ENCODE results near the gene DMBT1. TPM values are rescaled to one million over a fixed set of nuclear protein-coding genes. Genes with fewer than 3 reads are reported as not detected.

DMBT1 gene
- total and polyA plus RNA-seq, 10 of the 15 experiments (the other 5 are each of a cell fraction or from before 2014, with no cell fraction given) = under 0.01 to 0.13 (median 0.03) TPM; not detected in 5

- no peak for TF ChIP-seq CTCF (IDR thresholded peaks at IDR 0.05 in 2 of 3, conservative IDR thresholded peaks at IDR 0.05 in 1 of 3; ENCODE audit: control insufficient read depth in 2 of 3, extremely low read depth in 1 of 3, insufficient read depth in 1 of 3, low read depth in 3 of 3, low read length in 3 of 3)
- no peak for TF ChIP-seq ZNF592 (IDR thresholded peaks at IDR 0.05)
These were observed 5.1 kb upstream of the DMBT1 start (continued) for GRCh38 chr10:122555442-122555841.

GRCh38 chr10:122557516-122557915, 3.0 kb upstream of the DMBT1 start:
- Histone ChIP-seq H3K9me3 (replicated peaks; ENCODE audit: control insufficient read depth, insufficient read depth, low read length) (no peaks in the 10 kb centered on the region), H3K79me2 (ENCODE audit: control insufficient read depth, insufficient read depth, low read length) (no peaks in the 10 kb centered on the region), H4K20me1 (ENCODE audit: control insufficient read depth, insufficient read depth) (no peaks in the 10 kb centered on the region), H2AFZ (ENCODE audit: control insufficient read depth, low read depth, low read length) (no peak overlapping the region), H3K9ac (ENCODE audit: control insufficient read depth, insufficient read depth, low read length) (no peak overlapping the region), H3K36me3 (ENCODE audit: control insufficient read depth in 2 of 2, insufficient read depth in 2 of 2, low read length in 1 of 2) (no peaks in the 10 kb centered on the region), H3K4me2 (ENCODE audit: control insufficient read depth, insufficient read depth) (no peak overlapping the region), H3K4me1 (ENCODE audit: control insufficient read depth, insufficient read depth, low read length) (no peaks in the 10 kb centered on the region), H3K4me3 (no peak overlapping the region), H3K27me3 (replicated peaks in 1 of 2; ENCODE audit: control insufficient read depth in 2 of 2, insufficient read depth in 2 of 2, low read length in 1 of 2) (peaks cover 2 to 4% of the 10 kb centered on the region in 2 experiments; a peak in 3 of 4 replicates), H3K27ac (ENCODE audit: control insufficient read depth, insufficient read depth) (no peak overlapping the region)
- BruUV-seq (replicated peaks) = no TSS peak
- no peak for DNase-seq (ENCODE audit: low read depth, low spot score)
- in situ Hi-C loops (cut with MboI) (no loop called here), intact Hi-C loops (cut with micrococcal nuclease; ENCODE audit: unreplicated experiment) (no loop called here)
- no peak for FAIRE-seq
- no peak for ATAC-seq
- WGBS (ENCODE audit: insufficient coverage, insufficient replicate concordance, low lambda C conversion rate, missing lambda C conversion rate) = 23% methylated on average over 9 of the region's 9 CpGs
- RAD21 ChIA-PET (ENCODE audit: unreplicated experiment) = no interaction called here
- CTCF ChIA-PET = no interaction called here
- POLR2A ChIA-PET = no interaction called here
- SMC1A ChIA-PET (ENCODE audit: uncharacterized antibody, unreplicated experiment) = no interaction called here
- TF ChIP-seq ELK1 (IDR thresholded peaks at IDR 0.05; ENCODE audit: low read depth, low read length) (no peak), POU2F2 (IDR thresholded peaks at IDR 0.05; ENCODE audit: borderline replicate concordance, low read depth, low read length) (no peak), SUPT20H (IDR thresholded peaks at IDR 0.05; ENCODE audit: borderline replicate concordance, control insufficient read depth, low read depth, low read length) (no peak), LARP7 (IDR thresholded peaks at IDR 0.05) (no peak), NRF1 (conservative IDR thresholded peaks at IDR 0.05; ENCODE audit: low read depth, low read length) (no peak), ATF2 (IDR thresholded peaks at IDR 0.05; ENCODE audit: low read length) (no peak), WRNIP1 (IDR thresholded peaks at IDR 0.05; ENCODE audit: borderline replicate concordance, low read depth, low read length) (no peak), MYB (IDR thresholded peaks at IDR 0.05; ENCODE audit: borderline replicate concordance, low read depth, low read length) (no peak), ZZZ3 (IDR thresholded peaks at IDR 0.05; ENCODE audit: control insufficient read depth, insufficient read length, low read depth) (no peak), IKZF2 (IDR thresholded peaks at IDR 0.05) (no peak), RAD51 (IDR thresholded peaks at IDR 0.05) (no peak), SMARCA5 (IDR thresholded peaks at IDR 0.05) (no peak)

All from GM12878 (cell line).